Brain pericyte (primary cell): ENCODE data around the gene PCSK5.

Experiments
- DNase-seq: peaks from one replicate; pipeline ENCODE4 v3.0.0-alpha.2; 2012; ENCODE audit warnings: low read depth, low spot score

Gene PCSK5

GRCh38 chr9:75921391-75922127 is 31.1 kb downstream of the PCSK5 start:
- DNase-seq = no peak

- DNase-seq = no peak
Measured at GRCh38 chr9:75926385-75926784, 35.9 kb downstream of the PCSK5 start.

- DNase-seq = no peak
Measured at GRCh38 chr9:75927356-75927755, 36.9 kb downstream of the PCSK5 start.

GRCh38 chr9:75930190-75930589 is 39.7 kb downstream of the PCSK5 start:
- no peak for DNase-seq

- no peak for DNase-seq
Measured at GRCh38 chr9:75930730-75931321, 40.4 kb downstream of the PCSK5 start.

- DNase-seq = no peak
Measured at GRCh38 chr9:75933982-75934381, 43.5 kb downstream of the PCSK5 start.

- no peak for DNase-seq
Measured at GRCh38 chr9:75935591-75935990, 45.1 kb downstream of the PCSK5 start.

- DNase-seq = no peak
Measured at GRCh38 chr9:75937521-75938258, 47.2 kb downstream of the PCSK5 start.

GRCh38 chr9:75938946-75939345 is 48.5 kb downstream of the PCSK5 start:
- DNase-seq = no peak

GRCh38 chr9:75939536-75940111 is 49.2 kb downstream of the PCSK5 start:
- no peak for DNase-seq

GRCh38 chr9:75941066-75941465 is 50.6 kb downstream of the PCSK5 start:
- DNase-seq = no peak

- DNase-seq = no peak
Measured at GRCh38 chr9:75941577-75942311, 51.3 kb downstream of the PCSK5 start.

- DNase-seq = no peak
Measured at GRCh38 chr9:75946766-75947165, 56.3 kb downstream of the PCSK5 start.

- DNase-seq = no peak
Measured at GRCh38 chr9:75947233-75947632, 56.8 kb downstream of the PCSK5 start.

- DNase-seq = no peak
Measured at GRCh38 chr9:75950998-75951397, 60.5 kb downstream of the PCSK5 start.

GRCh38 chr9:75953218-75953617 is 62.7 kb downstream of the PCSK5 start:
- DNase-seq = no peak

GRCh38 chr9:75956161-75956560 is 65.7 kb downstream of the PCSK5 start:
- no peak for DNase-seq

- DNase-seq = no peak
Measured at GRCh38 chr9:75957116-75957515, 66.6 kb downstream of the PCSK5 start.

- no peak for DNase-seq
Measured at GRCh38 chr9:75958226-75958625, 67.8 kb downstream of the PCSK5 start.

GRCh38 chr9:75960551-75960950 is 70.1 kb downstream of the PCSK5 start:
- no peak for DNase-seq

- no peak for DNase-seq
Measured at GRCh38 chr9:75962013-75962661, 71.7 kb downstream of the PCSK5 start.
